Vagina (tissue), 2 donors: ENCODE data around the gene BRD3OS.

ENCODE experiments used
- POLR2AphosphoS5 ChIP-seq, 2 donors: sonication (generic); formaldehyde crosslinking; IDR thresholded peaks; one replicate each; pipeline ENCODE4 v1.9.0; 2017; ENCODE audit warnings: antibody characterized with exemption in 2 of 2, mild to moderate bottlenecking in 2 of 2, low read depth in 1 of 2; ENCODE audit not compliant: insufficient read depth in 1 of 2
- TF ChIP-seq, protein P1 (sequence below), 3 experiments: fragments of 450-650 bp in 2 of 3; fragments of 200-600 bp in 1 of 3; sonication (generic) in 1 of 3; IDR thresholded peaks; one replicate each; pipeline ENCODE4 v1.5.1; 2017 to 2019; ENCODE audit warnings: antibody characterized with exemption in 3 of 3, mild to moderate bottlenecking in 2 of 3, moderate library complexity in 2 of 3

DNA sequence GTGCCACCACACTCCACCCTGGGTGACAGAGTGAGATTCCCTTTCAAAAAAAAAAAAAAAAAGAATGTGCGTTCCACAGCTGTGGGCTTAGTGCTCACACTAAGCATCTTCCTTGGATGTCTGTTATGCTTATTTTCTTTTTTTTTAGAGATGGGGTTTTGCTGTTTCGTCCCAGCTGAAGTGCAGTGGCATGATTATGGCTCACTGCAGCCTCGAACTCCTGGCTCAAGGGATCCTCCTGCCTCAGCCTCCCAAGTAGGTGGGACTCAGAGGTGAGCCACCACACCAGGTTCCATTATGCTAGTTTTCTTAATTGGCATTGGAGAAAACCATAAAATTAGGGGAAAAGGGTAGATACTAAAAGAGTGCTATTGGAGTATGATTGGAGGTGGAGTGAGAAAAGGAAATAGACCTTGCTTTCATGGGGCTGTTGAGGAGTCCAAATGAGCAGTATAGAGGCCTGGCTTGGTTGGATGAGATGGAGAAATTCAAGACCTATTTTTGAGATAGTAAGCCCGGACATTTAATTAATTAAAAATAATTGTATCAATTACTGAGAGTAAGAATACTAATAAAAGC is 978 bp upstream of the BRD3OS start:
- TF ChIP-seq POLR2AphosphoS5 (IDR thresholded peaks at IDR 0.05; ENCODE audit: insufficient read depth in 1 of 2, low read depth in 1 of 2): no peak
- TF ChIP-seq, protein P1, sequence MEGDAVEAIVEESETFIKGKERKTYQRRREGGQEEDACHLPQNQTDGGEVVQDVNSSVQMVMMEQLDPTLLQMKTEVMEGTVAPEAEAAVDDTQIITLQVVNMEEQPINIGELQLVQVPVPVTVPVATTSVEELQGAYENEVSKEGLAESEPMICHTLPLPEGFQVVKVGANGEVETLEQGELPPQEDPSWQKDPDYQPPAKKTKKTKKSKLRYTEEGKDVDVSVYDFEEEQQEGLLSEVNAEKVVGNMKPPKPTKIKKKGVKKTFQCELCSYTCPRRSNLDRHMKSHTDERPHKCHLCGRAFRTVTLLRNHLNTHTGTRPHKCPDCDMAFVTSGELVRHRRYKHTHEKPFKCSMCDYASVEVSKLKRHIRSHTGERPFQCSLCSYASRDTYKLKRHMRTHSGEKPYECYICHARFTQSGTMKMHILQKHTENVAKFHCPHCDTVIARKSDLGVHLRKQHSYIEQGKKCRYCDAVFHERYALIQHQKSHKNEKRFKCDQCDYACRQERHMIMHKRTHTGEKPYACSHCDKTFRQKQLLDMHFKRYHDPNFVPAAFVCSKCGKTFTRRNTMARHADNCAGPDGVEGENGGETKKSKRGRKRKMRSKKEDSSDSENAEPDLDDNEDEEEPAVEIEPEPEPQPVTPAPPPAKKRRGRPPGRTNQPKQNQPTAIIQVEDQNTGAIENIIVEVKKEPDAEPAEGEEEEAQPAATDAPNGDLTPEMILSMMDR (IDR thresholded peaks at IDR 0.05): no peak
